ENCODE measurements around the gene SERPINA1. TPM values are rescaled to one million over a fixed set of nuclear protein-coding genes. Genes with fewer than 3 reads are reported as not detected.

The SERPINA1 gene
- total RNA-seq, 2 experiments from 2014 or later: 4.3 to 4.7 TPM

GRCh38 chr14:94364037-94364436, 24.4 kb downstream of the SERPINA1 start:
- Mint-ChIP-seq H3K36me3 (ENCODE audit: low read depth) (no peaks in the 10 kb centered on the region), H3K27ac (no peak overlapping the region), H3K4me3 (no peak overlapping the region), H3K9me3 (no peaks in the 10 kb centered on the region), H3K27me3 (peaks cover 10% of the 10 kb centered on the region), H3K4me1 (ENCODE audit: low read depth) (no peaks in the 10 kb centered on the region)
- no peaks in the 10 kb centered on the region for H3K36me3 ChIP-seq (ENCODE audit: insufficient read depth, low read length)
- H3K9me3 ChIP-seq (ENCODE audit: control insufficient read depth in 1 of 2, insufficient read depth in 1 of 2, low read length in 2 of 2): peaks cover 0 to 5% of the 10 kb centered on the region in 2 experiments
- TF ChIP-seq, protein P1, sequence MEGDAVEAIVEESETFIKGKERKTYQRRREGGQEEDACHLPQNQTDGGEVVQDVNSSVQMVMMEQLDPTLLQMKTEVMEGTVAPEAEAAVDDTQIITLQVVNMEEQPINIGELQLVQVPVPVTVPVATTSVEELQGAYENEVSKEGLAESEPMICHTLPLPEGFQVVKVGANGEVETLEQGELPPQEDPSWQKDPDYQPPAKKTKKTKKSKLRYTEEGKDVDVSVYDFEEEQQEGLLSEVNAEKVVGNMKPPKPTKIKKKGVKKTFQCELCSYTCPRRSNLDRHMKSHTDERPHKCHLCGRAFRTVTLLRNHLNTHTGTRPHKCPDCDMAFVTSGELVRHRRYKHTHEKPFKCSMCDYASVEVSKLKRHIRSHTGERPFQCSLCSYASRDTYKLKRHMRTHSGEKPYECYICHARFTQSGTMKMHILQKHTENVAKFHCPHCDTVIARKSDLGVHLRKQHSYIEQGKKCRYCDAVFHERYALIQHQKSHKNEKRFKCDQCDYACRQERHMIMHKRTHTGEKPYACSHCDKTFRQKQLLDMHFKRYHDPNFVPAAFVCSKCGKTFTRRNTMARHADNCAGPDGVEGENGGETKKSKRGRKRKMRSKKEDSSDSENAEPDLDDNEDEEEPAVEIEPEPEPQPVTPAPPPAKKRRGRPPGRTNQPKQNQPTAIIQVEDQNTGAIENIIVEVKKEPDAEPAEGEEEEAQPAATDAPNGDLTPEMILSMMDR (IDR thresholded peaks at IDR 0.05): no peak
- ATAC-seq (ENCODE audit: poor library complexity) (no peak), DNase-seq (no peak)
- no peaks in the 10 kb centered on the region for H3K4me1 ChIP-seq (ENCODE audit: insufficient read depth, low read length)
- H3K27me3 ChIP-seq (ENCODE audit: control insufficient read depth in 1 of 2, insufficient read depth in 2 of 2, low read length in 2 of 2): peaks cover 0 to 4% of the 10 kb centered on the region in 2 experiments
- intact Hi-C loops (cut with DNase I, micrococcal nuclease): no loop called here
- no peak overlapping the region for H3K4me3 ChIP-seq (ENCODE audit: low read length)
- H3K27ac ChIP-seq (ENCODE audit: low read depth in 1 of 2, low read length in 2 of 2): no peak overlapping the region
- ChIA-PET POLR2A (no interaction called here), CTCF (no interaction called here)

GRCh38 chr14:94363151-94363624, 25.2 kb downstream of the SERPINA1 start:
- ChIA-PET CTCF (no interaction called here), POLR2A (no interaction called here)
- TF ChIP-seq, protein P1 (IDR thresholded peaks at IDR 0.05): no peak
- peaks cover 0 to 5% of the 10 kb centered on the region in 2 experiments for H3K9me3 ChIP-seq (ENCODE audit: control insufficient read depth in 1 of 2, insufficient read depth in 1 of 2, low read length in 2 of 2)
- Mint-ChIP-seq H3K36me3 (ENCODE audit: low read depth) (no peaks in the 10 kb centered on the region), H3K4me1 (ENCODE audit: low read depth) (no peaks in the 10 kb centered on the region), H3K4me3 (no peak overlapping the region), H3K9me3 (no peaks in the 10 kb centered on the region), H3K27ac (no peak overlapping the region), H3K27me3 (peaks cover 10% of the 10 kb centered on the region)
- H3K4me3 ChIP-seq (ENCODE audit: low read length): no peak overlapping the region
- H3K36me3 ChIP-seq (ENCODE audit: insufficient read depth, low read length): no peaks in the 10 kb centered on the region
- H3K27me3 ChIP-seq (ENCODE audit: control insufficient read depth in 1 of 2, insufficient read depth in 2 of 2, low read length in 2 of 2): peaks cover 0 to 4% of the 10 kb centered on the region in 2 experiments
- H3K4me1 ChIP-seq (ENCODE audit: insufficient read depth, low read length): no peaks in the 10 kb centered on the region
- no peak overlapping the region for H3K27ac ChIP-seq (ENCODE audit: low read depth in 1 of 2, low read length in 2 of 2)
- intact Hi-C loops (cut with DNase I, micrococcal nuclease): loop anchor here in 1 of 2 experiments (1.0 kb wide), 1 partner anchor 17 kb away; no protein-coding TSS in a partner anchor
- DNase-seq (no peak), ATAC-seq (ENCODE audit: poor library complexity) (no peak)

DNA sequence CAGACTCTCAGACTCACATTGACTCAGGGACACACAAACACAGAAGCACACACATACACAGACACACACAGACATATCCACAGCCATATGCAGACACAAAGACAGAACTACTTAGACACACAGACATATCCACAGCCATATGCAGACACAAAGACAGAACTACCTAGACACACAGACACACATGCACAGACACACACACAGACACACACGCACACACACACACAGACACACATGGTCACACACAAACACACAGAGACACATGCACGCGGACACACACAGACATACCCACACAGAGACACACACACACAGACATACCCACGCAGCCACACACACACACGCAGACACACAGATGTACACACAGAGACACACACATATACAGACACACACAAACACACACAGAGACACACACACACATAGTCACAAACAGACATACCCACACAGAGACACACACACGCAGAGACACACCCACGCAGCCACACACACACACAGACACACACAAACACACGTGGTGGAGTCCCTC, 25.7 kb downstream of the SERPINA1 start:
- intact Hi-C loops (cut with DNase I, micrococcal nuclease): loop anchor here in 1 of 2 experiments (1.0 kb wide), 1 partner anchor 18 kb away; no protein-coding TSS in a partner anchor
- Mint-ChIP-seq H3K36me3 (ENCODE audit: low read depth) (no peaks in the 10 kb centered on the region), H3K9me3 (no peaks in the 10 kb centered on the region), H3K4me3 (no peak overlapping the region), H3K27me3 (peaks cover 10% of the 10 kb centered on the region), H3K4me1 (ENCODE audit: low read depth) (no peaks in the 10 kb centered on the region), H3K27ac (no peak overlapping the region)
- ATAC-seq (ENCODE audit: poor library complexity) (no peak), DNase-seq (no peak)
- Histone ChIP-seq H3K9me3 (ENCODE audit: control insufficient read depth in 1 of 2, insufficient read depth in 1 of 2, low read length in 2 of 2) (peaks cover 0 to 5% of the 10 kb centered on the region in 2 experiments), H3K4me3 (ENCODE audit: low read length) (no peak overlapping the region), H3K27ac (ENCODE audit: low read depth in 1 of 2, low read length in 2 of 2) (no peak overlapping the region), H3K36me3 (ENCODE audit: insufficient read depth, low read length) (no peaks in the 10 kb centered on the region), H3K4me1 (ENCODE audit: insufficient read depth, low read length) (no peaks in the 10 kb centered on the region), H3K27me3 (ENCODE audit: control insufficient read depth in 1 of 2, insufficient read depth in 2 of 2, low read length in 2 of 2) (peaks cover 0 to 4% of the 10 kb centered on the region in 2 experiments)
- ChIA-PET POLR2A (no interaction called here), CTCF (no interaction called here)
- TF ChIP-seq, protein P1 (IDR thresholded peaks at IDR 0.05): no peak

Data from CD4-positive, alpha-beta T cell (primary cell).